A673 (cell line): ENCODE data around the gene GRID1. TPM values are rescaled to one million over a fixed set of nuclear protein-coding genes. Genes with fewer than 3 reads are reported as not detected.

Experiments
- BruUV-seq: library from RNA; stranded (reverse); fragments of 400-500 nt; replicated peaks from 2 replicates; lab custom pipeline; 2021; lab: Mats Ljungman, UMichigan
- CTCF ChIA-PET: fragments of 300-600 bp; sonication (Branson Sonifier 250); formaldehyde crosslinking; loops from one replicate; lab custom pipeline; 2022; ENCODE audit warnings: antibody characterized with exemption; lab: Charles Lee
- POLR2A ChIA-PET: fragments of 300-600 bp; sonication (Branson Sonifier 250); formaldehyde crosslinking; loops from one replicate; lab custom pipeline; 2022; ENCODE audit warnings: antibody characterized with exemption; ENCODE audit not compliant: low non-redundant PET; lab: Charles Lee
- DNase-seq: peaks from one replicate; pipeline ENCODE4 v3.0.0-alpha.2; 2015; ENCODE audit warnings: low spot score
- H3K27ac ChIP-seq: fragments of 200-600 bp; sonication (generic); 2 replicates; pipeline ENCODE4 v1.5.1; 2016; ENCODE audit warnings: mixed run types, low read depth, mild to moderate bottlenecking, mixed read lengths, antibody characterized with exemption, low read length; ENCODE audit not compliant: poor library complexity, severe bottlenecking
- H3K27me3 ChIP-seq: fragments of 200-600 bp; sonication (generic); replicated peaks from 2 replicates; pipeline ENCODE4 v1.6.1; 2017; ENCODE audit warnings: mixed run types, low read depth, mild to moderate bottlenecking, mixed read lengths, antibody characterized with exemption, low read length; ENCODE audit not compliant: insufficient read depth, poor library complexity
- H3K36me3 ChIP-seq: fragments of 200-600 bp; sonication (generic); 2 replicates; pipeline ENCODE4 v1.6.1; 2016; ENCODE audit warnings: mixed run types, mild to moderate bottlenecking, mixed read lengths, antibody characterized with exemption, low read length; ENCODE audit not compliant: insufficient read depth, poor library complexity, severe bottlenecking
- H3K4me1 ChIP-seq: fragments of 200-600 bp; sonication (generic); 2 replicates; pipeline ENCODE4 v1.6.1; 2017; ENCODE audit warnings: mixed run types, mild to moderate bottlenecking, mixed read lengths, antibody characterized with exemption, low read length; ENCODE audit not compliant: insufficient read depth, poor library complexity, severe bottlenecking
- H3K4me3 ChIP-seq: fragments of 200-600 bp; sonication (generic); 2 replicates; pipeline ENCODE4 v1.5.1; 2016; ENCODE audit warnings: low read depth, mixed run types, mild to moderate bottlenecking, mixed read lengths, low read length; ENCODE audit not compliant: poor library complexity, severe bottlenecking
- H3K9me3 ChIP-seq: fragments of 200-600 bp; sonication (generic); 2 replicates; pipeline ENCODE4 v1.6.1; 2016; ENCODE audit warnings: mixed run types, low read depth, mild to moderate bottlenecking, mixed read lengths, antibody characterized with exemption, low read length; ENCODE audit not compliant: poor library complexity, severe bottlenecking
- EZH2 ChIP-seq: fragments of 200-600 bp; sonication (generic); IDR thresholded peaks from 2 replicates; pipeline ENCODE4 v1.6.1; 2017; ENCODE audit warnings: borderline replicate concordance, low read depth, mild to moderate bottlenecking, mixed read lengths, antibody characterized with exemption, low read length; ENCODE audit not compliant: poor library complexity, severe bottlenecking
- intact Hi-C: fragments of 100-400 bp; cut with micrococcal nuclease; formaldehyde crosslinking; loops from one replicate; pipeline ENCODE4 v1.10.0; 2022; ENCODE audit not compliant: unreplicated experiment
- total RNA-seq: library from RNA; stranded (reverse); gene quantifications from 2 replicates; pipeline ENCODE4 v1.2.3, GENCODE V29; 2021
- TF ChIP-seq, protein P1 (sequence below): fragments of 300-800, 200-600 bp; sonication (generic); conservative IDR thresholded peaks from 2 replicates; pipeline ENCODE4 v1.5.1; 2017; ENCODE audit warnings: low read depth, mild to moderate bottlenecking, antibody characterized with exemption, low read length, moderate library complexity, mixed read lengths

GRID1 gene
- total RNA-seq, 1 experiment from 2014 or later = not detected

GRCh38 chr10:86224354-86225102 is 142.1 kb downstream of the GRID1 start:
- TF ChIP-seq, protein P1, sequence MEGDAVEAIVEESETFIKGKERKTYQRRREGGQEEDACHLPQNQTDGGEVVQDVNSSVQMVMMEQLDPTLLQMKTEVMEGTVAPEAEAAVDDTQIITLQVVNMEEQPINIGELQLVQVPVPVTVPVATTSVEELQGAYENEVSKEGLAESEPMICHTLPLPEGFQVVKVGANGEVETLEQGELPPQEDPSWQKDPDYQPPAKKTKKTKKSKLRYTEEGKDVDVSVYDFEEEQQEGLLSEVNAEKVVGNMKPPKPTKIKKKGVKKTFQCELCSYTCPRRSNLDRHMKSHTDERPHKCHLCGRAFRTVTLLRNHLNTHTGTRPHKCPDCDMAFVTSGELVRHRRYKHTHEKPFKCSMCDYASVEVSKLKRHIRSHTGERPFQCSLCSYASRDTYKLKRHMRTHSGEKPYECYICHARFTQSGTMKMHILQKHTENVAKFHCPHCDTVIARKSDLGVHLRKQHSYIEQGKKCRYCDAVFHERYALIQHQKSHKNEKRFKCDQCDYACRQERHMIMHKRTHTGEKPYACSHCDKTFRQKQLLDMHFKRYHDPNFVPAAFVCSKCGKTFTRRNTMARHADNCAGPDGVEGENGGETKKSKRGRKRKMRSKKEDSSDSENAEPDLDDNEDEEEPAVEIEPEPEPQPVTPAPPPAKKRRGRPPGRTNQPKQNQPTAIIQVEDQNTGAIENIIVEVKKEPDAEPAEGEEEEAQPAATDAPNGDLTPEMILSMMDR = no peak
- no peak for TF ChIP-seq EZH2
- intact Hi-C loops = no loop called here
- no peaks in the 10 kb centered on the region for H3K27me3 ChIP-seq
- H3K4me1 ChIP-seq = no peaks in the 10 kb centered on the region
- BruUV-seq = no TSS peak
- CTCF ChIA-PET = no interaction called here
- POLR2A ChIA-PET = no interaction called here
- DNase-seq = no peak
- no peak overlapping the region for H3K27ac ChIP-seq
- H3K9me3 ChIP-seq = no peaks in the 10 kb centered on the region
- no peaks in the 10 kb centered on the region for H3K36me3 ChIP-seq
- H3K4me3 ChIP-seq = no peak overlapping the region

- no peaks in the 10 kb centered on the region for H3K9me3 ChIP-seq
- no peaks in the 10 kb centered on the region for H3K36me3 ChIP-seq
- intact Hi-C loops = no loop called here
- ChIA-PET POLR2A (no interaction called here), CTCF (no interaction called here)
- no peak for TF ChIP-seq EZH2
- TF ChIP-seq, protein P1 = no peak
- H3K4me1 ChIP-seq = no peaks in the 10 kb centered on the region
- no TSS peak for BruUV-seq
- H3K27me3 ChIP-seq = no peaks in the 10 kb centered on the region
- no peak for DNase-seq
- H3K27ac ChIP-seq = no peak overlapping the region
- H3K4me3 ChIP-seq = no peak overlapping the region
Measured at GRCh38 chr10:86223256-86223655, 143.3 kb downstream of the GRID1 start.

DNA sequence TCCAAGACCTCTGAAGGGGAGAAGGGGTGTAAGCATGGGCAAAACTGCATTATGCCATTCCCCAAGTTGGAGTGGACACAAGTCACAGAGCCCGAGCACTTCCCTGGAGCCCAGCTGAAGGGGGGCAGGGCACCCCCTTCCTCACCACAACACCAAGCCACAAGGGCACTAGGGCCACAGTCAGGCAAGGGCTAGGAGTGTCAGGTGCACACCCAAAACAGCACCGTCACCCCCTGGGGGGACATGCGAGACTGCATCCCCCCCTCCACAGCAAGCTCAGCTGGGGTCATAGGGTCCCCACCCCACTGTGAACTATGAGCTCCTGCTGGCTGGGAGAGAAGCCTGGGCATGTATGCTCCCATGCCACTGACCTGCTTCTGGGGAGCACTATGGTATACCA is 143.9 kb downstream of the GRID1 start:
- H3K27me3 ChIP-seq = no peaks in the 10 kb centered on the region
- no TSS peak for BruUV-seq
- intact Hi-C loops = no loop called here
- H3K36me3 ChIP-seq = no peaks in the 10 kb centered on the region
- TF ChIP-seq EZH2 = no peak
- TF ChIP-seq, protein P1 = no peak
- POLR2A ChIA-PET = no interaction called here
- no peak for DNase-seq
- no peak overlapping the region for H3K27ac ChIP-seq
- no peaks in the 10 kb centered on the region for H3K9me3 ChIP-seq
- no peak overlapping the region for H3K4me3 ChIP-seq
- no peaks in the 10 kb centered on the region for H3K4me1 ChIP-seq
- CTCF ChIA-PET = no interaction called here
